Measurements from ENCODE around the gene MATK. TPM values are rescaled to one million over a fixed set of nuclear protein-coding genes. Genes with fewer than 3 reads are reported as not detected.

The MATK gene
- total and polyA plus RNA-seq, 2 experiments from 2014 or later = not detected

GRCh38 chr19:3804429-3804828, 18.2 kb upstream of the MATK start:
- Histone ChIP-seq H3K9ac (no peak overlapping the region), H3K27me3 (replicated peaks; ENCODE audit: insufficient read depth) (peaks cover 24% of the 10 kb centered on the region)

GRCh38 chr19:3803986-3804385, 17.8 kb upstream of the MATK start:
- H3K9me2 ChIP-seq (ENCODE audit: insufficient read depth) = no peaks in the 10 kb centered on the region
- H3K27me3 ChIP-seq (replicated peaks; ENCODE audit: insufficient read depth) = peaks cover 24% of the 10 kb centered on the region
- H3K9me3 ChIP-seq (ENCODE audit: low read depth) = no peaks in the 10 kb centered on the region
- WGBS, 2 experiments (ENCODE audit: low coverage in 1 of 2, low lambda C conversion rate in 2 of 2, missing lambda C conversion rate in 2 of 2) = 48 to 55% methylated on average over 10 of the region's 10 CpGs
- TF ChIP-seq EZH2phosphoT487 (IDR thresholded peaks at IDR 0.05; ENCODE audit: insufficient read depth, low read depth) (no peak), EZH2 (IDR thresholded peaks at IDR 0.05; ENCODE audit: insufficient read depth, poor library complexity, severe bottlenecking) (no peak)
- H3K9ac ChIP-seq = no peak overlapping the region
- no peak overlapping the region for H3K4me3 ChIP-seq
- H4K20me1 ChIP-seq (ENCODE audit: insufficient read depth) = no peaks in the 10 kb centered on the region
- no peaks in the 10 kb centered on the region for H3K79me2 ChIP-seq (ENCODE audit: insufficient read depth)
- H3F3A ChIP-seq (ENCODE audit: insufficient read depth) = no peaks in the 10 kb centered on the region
- H2AFZ ChIP-seq = no peak overlapping the region
- no peak for DNase-seq
- in situ Hi-C loops (cut with MboI) = no loop called here
- H3K4me1 ChIP-seq (ENCODE audit: insufficient read depth) = no peaks in the 10 kb centered on the region
- no peaks in the 10 kb centered on the region for H3K36me3 ChIP-seq (ENCODE audit: low read depth)
- H3K27ac ChIP-seq = no peak overlapping the region
- no peak overlapping the region for H3K4me2 ChIP-seq (ENCODE audit: unreplicated experiment)

More at GRCh38 chr19:3804429-3804828, 18.2 kb upstream of the MATK start:
- no peaks in the 10 kb centered on the region for H3F3A ChIP-seq (ENCODE audit: insufficient read depth)
- no peaks in the 10 kb centered on the region for H4K20me1 ChIP-seq (ENCODE audit: insufficient read depth)
- WGBS, 2 experiments (ENCODE audit: low coverage in 1 of 2, low lambda C conversion rate in 2 of 2, missing lambda C conversion rate in 2 of 2) = 55 to 67% methylated on average over 7 to 10 of the region's 13 CpGs
- in situ Hi-C loops (cut with MboI) = no loop called here
- H3K79me2 ChIP-seq (ENCODE audit: insufficient read depth) = no peaks in the 10 kb centered on the region
- H3K4me1 ChIP-seq (ENCODE audit: insufficient read depth) = no peaks in the 10 kb centered on the region
- H3K4me3 ChIP-seq = no peak overlapping the region
- H3K4me2 ChIP-seq (ENCODE audit: unreplicated experiment) = no peak overlapping the region
- H3K9me3 ChIP-seq (ENCODE audit: low read depth) = no peaks in the 10 kb centered on the region
- H3K9me2 ChIP-seq (ENCODE audit: insufficient read depth) = no peaks in the 10 kb centered on the region
- no peak overlapping the region for H3K27ac ChIP-seq
- H2AFZ ChIP-seq = no peak overlapping the region
- TF ChIP-seq EZH2phosphoT487 (IDR thresholded peaks at IDR 0.05; ENCODE audit: insufficient read depth, low read depth) (no peak), EZH2 (IDR thresholded peaks at IDR 0.05; ENCODE audit: insufficient read depth, poor library complexity, severe bottlenecking) (no peak)
- DNase-seq = no peak
- no peaks in the 10 kb centered on the region for H3K36me3 ChIP-seq (ENCODE audit: low read depth)

GRCh38 chr19:3803114-3803888, 17.1 kb upstream of the MATK start:
- TF ChIP-seq EZH2 (IDR thresholded peaks at IDR 0.05; ENCODE audit: insufficient read depth, poor library complexity, severe bottlenecking) (no peak), EZH2phosphoT487 (IDR thresholded peaks at IDR 0.05; ENCODE audit: insufficient read depth, low read depth) (no peak)
- H2AFZ ChIP-seq = no peak overlapping the region
- 42 to 49% methylated on average over 18 to 24 of the region's 24 CpGs for WGBS, 2 experiments (ENCODE audit: low coverage in 1 of 2, low lambda C conversion rate in 2 of 2, missing lambda C conversion rate in 2 of 2)

GRCh38 chr19:3801412-3802096, 15.4 kb upstream of the MATK start:
- Histone ChIP-seq H3K4me1 (ENCODE audit: insufficient read depth) (no peaks in the 10 kb centered on the region), H3K4me3 (0 out of 2 replicates have a peak overlapping the region, but pooled peaks have one; percentile 22), H3K9me2 (ENCODE audit: insufficient read depth) (no peaks in the 10 kb centered on the region), H3F3A (ENCODE audit: insufficient read depth) (no peaks in the 10 kb centered on the region), H4K20me1 (ENCODE audit: insufficient read depth) (no peaks in the 10 kb centered on the region), H3K79me2 (ENCODE audit: insufficient read depth) (no peaks in the 10 kb centered on the region), H3K27ac (no peak overlapping the region), H2AFZ (peak overlapping the region; percentile 42; the same call in 1 of the 2 replicates), H3K27me3 (replicated peaks; ENCODE audit: insufficient read depth) (peaks cover 24% of the 10 kb centered on the region), H3K4me2 (ENCODE audit: unreplicated experiment) (peak overlapping the region; percentile 53), H3K36me3 (ENCODE audit: low read depth) (no peaks in the 10 kb centered on the region), H3K9me3 (ENCODE audit: low read depth) (no peaks in the 10 kb centered on the region), H3K9ac (no peak overlapping the region)
- WGBS, 2 experiments (ENCODE audit: low coverage in 1 of 2, low lambda C conversion rate in 2 of 2, missing lambda C conversion rate in 2 of 2) = 8 to 9% methylated on average over 39 to 45 of the region's 46 CpGs
- in situ Hi-C loops (cut with MboI) = no loop called here
- TF ChIP-seq EZH2phosphoT487 (IDR thresholded peaks at IDR 0.05; ENCODE audit: insufficient read depth, low read depth) (0 out of 2 replicates have a peak, but pooled peaks have one; percentile 22), EZH2 (IDR thresholded peaks at IDR 0.05; ENCODE audit: insufficient read depth, poor library complexity, severe bottlenecking) (peak; percentile 47)
- peak; percentile 45 for DNase-seq

More at GRCh38 chr19:3803114-3803888, 17.1 kb upstream of the MATK start:
- no peaks in the 10 kb centered on the region for H3F3A ChIP-seq (ENCODE audit: insufficient read depth)
- no peaks in the 10 kb centered on the region for H3K9me3 ChIP-seq (ENCODE audit: low read depth)
- H4K20me1 ChIP-seq (ENCODE audit: insufficient read depth) = no peaks in the 10 kb centered on the region
- in situ Hi-C loops (cut with MboI) = no loop called here
- H3K9ac ChIP-seq = no peak overlapping the region
- H3K9me2 ChIP-seq (ENCODE audit: insufficient read depth) = no peaks in the 10 kb centered on the region
- H3K36me3 ChIP-seq (ENCODE audit: low read depth) = no peaks in the 10 kb centered on the region
- H3K27me3 ChIP-seq (replicated peaks; ENCODE audit: insufficient read depth) = peaks cover 24% of the 10 kb centered on the region
- no peak overlapping the region for H3K4me3 ChIP-seq
- no peak overlapping the region for H3K4me2 ChIP-seq (ENCODE audit: unreplicated experiment)
- no peak for DNase-seq
- H3K27ac ChIP-seq = no peak overlapping the region
- H3K79me2 ChIP-seq (ENCODE audit: insufficient read depth) = no peaks in the 10 kb centered on the region
- no peaks in the 10 kb centered on the region for H3K4me1 ChIP-seq (ENCODE audit: insufficient read depth)

Measured in GM23248 (cell line).